ENCODE data around the gene UBE2C. TPM values are rescaled to one million over a fixed set of nuclear protein-coding genes. Genes with fewer than 3 reads are reported as not detected.

The UBE2C gene
- total RNA-seq, 1 donor from 2014 or later = 33.0 TPM

DNA sequence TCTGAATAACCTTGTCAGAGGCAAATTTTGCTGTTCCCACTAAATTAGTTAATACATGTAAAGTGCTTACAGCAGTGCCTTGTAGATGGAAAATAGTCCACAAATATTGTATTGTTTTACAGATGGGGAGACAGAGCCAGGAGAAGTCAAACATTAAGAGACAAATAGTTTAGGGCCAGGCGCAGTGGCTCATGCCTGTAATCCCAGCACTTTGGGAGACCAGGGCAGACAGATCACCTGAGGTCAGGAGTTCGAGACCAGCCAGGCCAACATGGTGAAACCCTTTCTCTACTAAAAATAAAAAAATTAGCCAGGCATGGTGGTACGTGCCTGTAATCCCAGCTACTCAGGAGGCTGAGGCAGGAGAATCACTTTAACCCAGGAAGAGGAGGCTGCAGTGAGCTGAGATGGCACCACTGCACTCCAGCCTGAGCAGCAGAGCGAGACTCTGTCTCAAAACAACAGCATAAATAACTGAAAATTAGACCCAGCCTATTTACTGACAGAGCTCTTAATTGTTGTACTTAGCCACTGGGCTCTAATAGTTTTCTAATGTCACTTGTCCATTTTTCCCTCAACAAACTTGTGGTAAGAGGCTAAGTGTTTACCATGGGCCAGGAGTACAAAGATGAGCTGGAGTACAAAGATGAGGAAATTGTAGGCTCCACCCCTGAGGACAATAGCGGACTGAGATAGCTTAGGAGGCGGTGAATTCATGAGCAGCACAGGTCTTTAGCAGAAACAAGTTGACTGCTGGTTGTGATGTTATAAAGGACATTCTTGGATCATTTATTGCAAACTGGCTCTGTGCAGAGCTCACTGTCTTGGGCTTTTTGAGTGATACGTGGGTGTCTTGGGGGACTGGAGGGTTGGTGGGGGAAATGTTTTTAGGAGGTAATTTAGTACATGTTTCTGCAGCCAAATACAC, 51.4 kb downstream of the UBE2C start:
- Mint-ChIP-seq H3K4me3 (ENCODE audit: unreplicated experiment) (no peak overlapping the region), H3K9me3 (ENCODE audit: unreplicated experiment) (no peaks in the 10 kb centered on the region), H3K27ac (ENCODE audit: unreplicated experiment) (no peak overlapping the region), H3K36me3 (ENCODE audit: unreplicated experiment) (no peaks in the 10 kb centered on the region), H3K4me1 (ENCODE audit: low read depth, unreplicated experiment) (no peaks in the 10 kb centered on the region), H3K27me3 (ENCODE audit: unreplicated experiment) (no peaks in the 10 kb centered on the region)
- no peak for DNase-seq
- TF ChIP-seq, protein P1, sequence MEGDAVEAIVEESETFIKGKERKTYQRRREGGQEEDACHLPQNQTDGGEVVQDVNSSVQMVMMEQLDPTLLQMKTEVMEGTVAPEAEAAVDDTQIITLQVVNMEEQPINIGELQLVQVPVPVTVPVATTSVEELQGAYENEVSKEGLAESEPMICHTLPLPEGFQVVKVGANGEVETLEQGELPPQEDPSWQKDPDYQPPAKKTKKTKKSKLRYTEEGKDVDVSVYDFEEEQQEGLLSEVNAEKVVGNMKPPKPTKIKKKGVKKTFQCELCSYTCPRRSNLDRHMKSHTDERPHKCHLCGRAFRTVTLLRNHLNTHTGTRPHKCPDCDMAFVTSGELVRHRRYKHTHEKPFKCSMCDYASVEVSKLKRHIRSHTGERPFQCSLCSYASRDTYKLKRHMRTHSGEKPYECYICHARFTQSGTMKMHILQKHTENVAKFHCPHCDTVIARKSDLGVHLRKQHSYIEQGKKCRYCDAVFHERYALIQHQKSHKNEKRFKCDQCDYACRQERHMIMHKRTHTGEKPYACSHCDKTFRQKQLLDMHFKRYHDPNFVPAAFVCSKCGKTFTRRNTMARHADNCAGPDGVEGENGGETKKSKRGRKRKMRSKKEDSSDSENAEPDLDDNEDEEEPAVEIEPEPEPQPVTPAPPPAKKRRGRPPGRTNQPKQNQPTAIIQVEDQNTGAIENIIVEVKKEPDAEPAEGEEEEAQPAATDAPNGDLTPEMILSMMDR (IDR thresholded peaks at IDR 0.05; ENCODE audit: partially characterized antibody, unreplicated experiment) = no peak

DNA sequence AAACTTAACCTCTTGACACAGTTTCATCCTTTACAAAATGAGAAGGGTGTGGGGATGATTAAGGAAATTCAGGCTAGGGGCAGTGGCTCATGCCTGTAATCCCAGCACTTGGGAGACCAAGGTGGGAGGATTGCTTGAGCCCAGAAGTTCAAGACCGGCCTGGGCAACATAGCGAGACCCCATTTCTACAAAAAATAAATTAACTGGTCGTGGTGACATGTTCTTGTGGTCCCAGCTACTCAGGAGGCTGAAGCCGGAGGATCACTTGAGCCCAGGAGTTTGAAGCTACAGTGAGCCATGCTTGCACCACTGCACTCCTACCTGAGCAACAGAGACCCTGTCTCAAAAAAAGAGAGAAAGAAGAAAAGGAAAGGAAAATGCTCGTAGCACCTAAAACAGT, 54.0 kb downstream of the UBE2C start:
- no peaks in the 10 kb centered on the region for H3K36me3 Mint-ChIP-seq (ENCODE audit: unreplicated experiment)
- DNase-seq = no peak
- no peak overlapping the region for H3K27ac Mint-ChIP-seq (ENCODE audit: unreplicated experiment)
- TF ChIP-seq, protein P1 (IDR thresholded peaks at IDR 0.05; ENCODE audit: partially characterized antibody, unreplicated experiment) = no peak
- H3K9me3 Mint-ChIP-seq (ENCODE audit: unreplicated experiment) = no peaks in the 10 kb centered on the region
- H3K27me3 Mint-ChIP-seq (ENCODE audit: unreplicated experiment) = no peaks in the 10 kb centered on the region
- H3K4me3 Mint-ChIP-seq (ENCODE audit: unreplicated experiment) = no peak overlapping the region
- H3K4me1 Mint-ChIP-seq (ENCODE audit: low read depth, unreplicated experiment) = no peaks in the 10 kb centered on the region

Other genes starting within 250 kb of the UBE2C start
- gene WFDC8, start 233.4 kb upstream of the UBE2C start, total RNA-seq (ENCODE audit: unreplicated experiment) = not detected
- gene WFDC10A, start 182.9 kb upstream of the UBE2C start, total RNA-seq (ENCODE audit: unreplicated experiment) = not detected
- not detected for gene WFDC9, start 181.4 kb upstream of the UBE2C start, total RNA-seq (ENCODE audit: unreplicated experiment)
- not detected for gene WFDC11, start 142.4 kb upstream of the UBE2C start, total RNA-seq (ENCODE audit: unreplicated experiment)
- gene WFDC13, start 110.6 kb upstream of the UBE2C start, total RNA-seq (ENCODE audit: unreplicated experiment) = not detected
- gene WFDC10B, start 107.6 kb upstream of the UBE2C start, total RNA-seq (ENCODE audit: unreplicated experiment) = not detected
- not detected for gene SPINT4, start 90.3 kb upstream of the UBE2C start, total RNA-seq (ENCODE audit: unreplicated experiment)
- gene WFDC3, start 20.8 kb upstream of the UBE2C start, total RNA-seq (ENCODE audit: unreplicated experiment) = not detected
- 27.0 TPM for gene DNTTIP1, start 20.7 kb upstream of the UBE2C start, total RNA-seq (ENCODE audit: unreplicated experiment)
- 0.64 TPM for gene TNNC2, start 14.7 kb downstream of the UBE2C start, total RNA-seq (ENCODE audit: unreplicated experiment)
- 10.2 TPM for gene SNX21, start 21.2 kb downstream of the UBE2C start, total RNA-seq (ENCODE audit: unreplicated experiment)
- 33.8 TPM for gene ACOT8, start 44.7 kb downstream of the UBE2C start, total RNA-seq (ENCODE audit: unreplicated experiment)
- gene ZSWIM3, start 45.0 kb downstream of the UBE2C start, total RNA-seq (ENCODE audit: unreplicated experiment) = 7.9 TPM
- 10.2 TPM for gene ZSWIM1, start 68.6 kb downstream of the UBE2C start, total RNA-seq (ENCODE audit: unreplicated experiment)
- gene SPATA25, start 75.0 kb downstream of the UBE2C start, total RNA-seq (ENCODE audit: unreplicated experiment) = 1.2 TPM
- 3.5 TPM for gene NEURL2, start 78.6 kb downstream of the UBE2C start, total RNA-seq (ENCODE audit: unreplicated experiment)
- gene CTSA, start 78.7 kb downstream of the UBE2C start, total RNA-seq (ENCODE audit: unreplicated experiment) = 63.7 TPM
- 29.7 TPM for gene PLTP, start 99.5 kb downstream of the UBE2C start, total RNA-seq (ENCODE audit: unreplicated experiment)
- gene PCIF1, start 122.0 kb downstream of the UBE2C start, total RNA-seq (ENCODE audit: unreplicated experiment) = 37.6 TPM
- gene ZNF335, start 159.6 kb downstream of the UBE2C start, total RNA-seq (ENCODE audit: unreplicated experiment) = 23.1 TPM
- gene MMP9, start 196.3 kb downstream of the UBE2C start, total RNA-seq (ENCODE audit: unreplicated experiment) = 0.17 TPM
- 10.4 TPM for gene SLC12A5, start 216.6 kb downstream of the UBE2C start, total RNA-seq (ENCODE audit: unreplicated experiment)